PC-3 (cell line): Measurements from ENCODE around the gene SHROOM1. TPM values are rescaled to one million over a fixed set of nuclear protein-coding genes. Genes with fewer than 3 reads are reported as not detected.
"Not testable (repeated sequence)": the region's sequence is repeated elsewhere in the genome, so short reads cannot be mapped to it uniquely, and the experiment has no call there.

Experiments
- ATAC-seq: fragments of 200-7000 bp; cut with Tn5 transposase; 2 replicates; pipeline ENCODE4 v1.9.1; 2020; ENCODE audit warnings: mild to moderate bottlenecking, moderate library complexity
- BruUV-seq: library from RNA; stranded (reverse); fragments of 400-500 nt; replicated peaks from 2 replicates; lab custom pipeline; 2021; lab: Mats Ljungman, UMichigan
- CTCF ChIA-PET: fragments of 300-600 bp; sonication (Branson Sonifier 250); formaldehyde crosslinking; loops from one replicate; lab custom pipeline; 2022; ENCODE audit warnings: antibody characterized with exemption; lab: Charles Lee
- POLR2A ChIA-PET: fragments of 300-600 bp; sonication (Branson Sonifier 250); formaldehyde crosslinking; loops from one replicate; lab custom pipeline; 2022; ENCODE audit warnings: antibody characterized with exemption; ENCODE audit not compliant: unreplicated experiment; lab: Charles Lee
- DNase-seq: peaks from one replicate; pipeline ENCODE4 v3.0.0-alpha.2; 2015
- H2AFZ ChIP-seq: fragments of 300-600 bp; sonication (generic); 2 replicates; pipeline ENCODE4 v1.6.0; 2016; ENCODE audit warnings: antibody characterized with exemption, low read length
- H3F3A ChIP-seq: fragments of 300-600 bp; sonication (generic); one replicate; pipeline ENCODE4 v1.6.0; 2017; ENCODE audit warnings: antibody characterized with exemption, low read length, control low read depth, mild to moderate bottlenecking; ENCODE audit not compliant: unreplicated experiment
- H3K27ac ChIP-seq: fragments of 300-600 bp; sonication (generic); 2 replicates; pipeline ENCODE4 v1.5.1; 2016; ENCODE audit warnings: mild to moderate bottlenecking, low read length
- H3K27me3 ChIP-seq: fragments of 300-600 bp; sonication (generic); 2 replicates; pipeline ENCODE4 v1.6.1; 2016; ENCODE audit warnings: low read length, mixed read lengths
- H3K36me3 ChIP-seq: fragments of 300-600 bp; sonication (generic); 2 replicates; pipeline ENCODE4 v1.6.1; 2016; ENCODE audit warnings: low read depth, mixed run types, low read length, mixed read lengths
- H3K4me1 ChIP-seq: fragments of 300-600 bp; sonication (generic); 2 replicates; pipeline ENCODE4 v1.5.1; 2016; ENCODE audit warnings: low read length; ENCODE audit not compliant: insufficient read depth
- H3K4me2 ChIP-seq: fragments of 300-600 bp; sonication (generic); 2 replicates; pipeline ENCODE4 v1.6.0; 2016; ENCODE audit warnings: low read length
- H3K4me3 ChIP-seq: fragments of 300-600 bp; sonication (generic); 2 replicates; pipeline ENCODE4 v1.5.1; 2016; ENCODE audit warnings: mild to moderate bottlenecking, low read length, mixed read lengths
- H3K79me2 ChIP-seq: fragments of 300-600 bp; sonication (generic); 2 replicates; pipeline ENCODE4 v1.6.1; 2017; ENCODE audit warnings: low read length, mixed read lengths
- H3K9ac ChIP-seq: fragments of 300-600 bp; sonication (generic); 2 replicates; pipeline ENCODE4 v1.6.0; 2016; ENCODE audit warnings: mild to moderate bottlenecking, low read length
- H3K9me2 ChIP-seq: fragments of 300-600 bp; sonication (generic); replicated peaks from 2 replicates; pipeline ENCODE4 v1.6.1; 2016; ENCODE audit warnings: mixed run types, low read length, mixed read lengths
- H3K9me3 ChIP-seq: fragments of 300-600 bp; sonication (generic); 2 replicates; pipeline ENCODE4 v1.6.1; 2016; ENCODE audit warnings: low read length, mixed read lengths
- H4K20me1 ChIP-seq: fragments of 300-600 bp; sonication (generic); 2 replicates; pipeline ENCODE4 v1.6.1; 2016; ENCODE audit warnings: low read length, mixed read lengths
- CTCF ChIP-seq: fragments of 300-600 bp; sonication (generic); conservative IDR thresholded peaks from 2 replicates; pipeline ENCODE4 v1.5.1; 2017; ENCODE audit warnings: antibody characterized with exemption, low read depth, mild to moderate bottlenecking, low read length
- EZH2 ChIP-seq: fragments of 300-600 bp; sonication (generic); IDR thresholded peaks from one replicate; pipeline ENCODE4 v1.6.1; 2017; ENCODE audit warnings: antibody characterized with exemption, mild to moderate bottlenecking, low read length; ENCODE audit not compliant: unreplicated experiment
- EZH2phosphoT487 ChIP-seq: fragments of 300-600 bp; sonication (generic); IDR thresholded peaks from 2 replicates; pipeline ENCODE4 v1.6.1; 2018; ENCODE audit warnings: mild to moderate bottlenecking, antibody characterized with exemption, low read length, borderline replicate concordance
- intact Hi-C: fragments of 100-400 bp; cut with micrococcal nuclease; formaldehyde crosslinking; loops from 2 replicates; pipeline ENCODE4 v1.9.0; 2023
- total RNA-seq: library from RNA; depleted of rRNA; stranded (reverse); fragments of >200 nt; gene quantifications from 2 replicates; pipeline ENCODE4 v1.2.3, GENCODE V29; 2014

The SHROOM1 gene
- total RNA-seq, 1 experiment from 2014 or later, result 13.6 TPM

DNA sequence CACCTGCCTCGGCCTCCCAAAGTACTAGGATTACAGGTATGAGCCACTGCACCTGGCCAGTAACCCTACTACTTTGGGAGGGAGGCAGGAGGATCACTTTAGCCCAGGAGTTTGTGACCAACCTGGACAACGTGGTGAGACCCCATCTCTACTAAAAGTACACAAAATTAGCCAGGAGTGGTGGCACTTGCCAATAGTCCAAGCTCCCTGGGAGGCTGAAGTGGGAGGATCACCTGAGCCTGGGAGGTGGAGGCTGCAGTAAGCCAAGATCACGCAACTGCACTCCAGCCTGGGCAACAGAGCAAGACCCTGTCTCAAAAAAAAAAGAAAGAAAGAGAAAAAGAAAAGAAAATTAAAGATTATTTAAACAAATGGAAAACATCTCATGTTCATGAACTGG is 25.6 kb upstream of the SHROOM1 start:
- Histone ChIP-seq H3K79me2 (no peaks in the 10 kb centered on the region), H3K9me3 (no peaks in the 10 kb centered on the region), H2AFZ (no peak overlapping the region), H3K4me1 (no peaks in the 10 kb centered on the region), H3K9me2 (no peaks in the 10 kb centered on the region), H3K27me3 (no peaks in the 10 kb centered on the region), H4K20me1 (no peaks in the 10 kb centered on the region), H3K27ac (no peak overlapping the region), H3F3A (no peaks in the 10 kb centered on the region), H3K4me2 (no peak overlapping the region), H3K9ac (no peak overlapping the region), H3K4me3 (no peak overlapping the region), H3K36me3 (no peaks in the 10 kb centered on the region)
- DNase-seq (no peak), ATAC-seq (no peak)
- CTCF ChIA-PET, result no interaction called here
- POLR2A ChIA-PET, result no interaction called here
- intact Hi-C loops, result no loop called here
- no TSS peak for BruUV-seq
- TF ChIP-seq EZH2 (no peak), EZH2phosphoT487 (no peak)

- H3K4me3 ChIP-seq, H3K36me3 ChIP-seq, H3K27ac ChIP-seq, H2AFZ ChIP-seq, H3F3A ChIP-seq, POLR2A ChIA-PET, H3K9ac ChIP-seq, H3K79me2 ChIP-seq, H4K20me1 ChIP-seq, ATAC-seq, H3K4me1 ChIP-seq, BruUV-seq, H3K4me2 ChIP-seq, H3K9me2 ChIP-seq, DNase-seq, H3K27me3 ChIP-seq, CTCF ChIA-PET, intact Hi-C loops, H3K9me3 ChIP-seq: not testable (repeated sequence)
Measured at GRCh38 chr5:132854992-132855391, 24.5 kb upstream of the SHROOM1 start.

DNA sequence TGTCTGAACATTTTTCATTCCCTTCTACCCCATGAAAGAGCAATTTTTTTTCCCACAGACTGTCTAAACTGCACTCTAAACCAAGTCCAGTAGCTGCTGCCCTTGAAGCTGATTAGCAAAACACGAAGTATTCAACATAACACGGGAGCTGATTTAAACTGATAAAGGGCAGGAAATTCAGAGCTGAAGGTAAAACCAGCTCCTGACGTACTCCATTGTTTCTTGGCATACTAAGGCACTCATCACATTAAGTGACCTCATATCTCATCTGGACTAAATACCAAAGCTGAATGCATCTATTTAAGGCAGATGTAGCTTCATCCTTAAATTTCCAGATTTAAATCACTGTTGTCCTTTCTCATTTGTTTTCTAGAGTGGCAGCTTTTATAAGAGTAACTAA is 23.9 kb upstream of the SHROOM1 start:
- no peaks in the 10 kb centered on the region for H3K27me3 ChIP-seq
- no peak overlapping the region for H3K27ac ChIP-seq
- no peak for TF ChIP-seq CTCF
- no peak for TF ChIP-seq EZH2phosphoT487
- no peak for TF ChIP-seq EZH2
- ChIA-PET CTCF (interaction anchor here (0.9 kb wide), 1 partner anchor 180 kb away, joined by 3 read pairs; no protein-coding TSS in a partner anchor), POLR2A (no interaction called here)
- H3K4me2 ChIP-seq, result no peak overlapping the region
- H3K9me3 ChIP-seq, result no peaks in the 10 kb centered on the region
- H3F3A ChIP-seq, result no peaks in the 10 kb centered on the region
- no peak overlapping the region for H3K4me3 ChIP-seq
- DNase-seq, result no peak
- H3K36me3 ChIP-seq, result no peaks in the 10 kb centered on the region
- H3K4me1 ChIP-seq, result no peaks in the 10 kb centered on the region
- intact Hi-C loops, result no loop called here
- no peaks in the 10 kb centered on the region for H3K9me2 ChIP-seq
- no peaks in the 10 kb centered on the region for H3K79me2 ChIP-seq
- H2AFZ ChIP-seq, result no peak overlapping the region
- no peak for ATAC-seq
- H3K9ac ChIP-seq, result no peak overlapping the region
- no TSS peak for BruUV-seq
- no peaks in the 10 kb centered on the region for H4K20me1 ChIP-seq

DNA sequence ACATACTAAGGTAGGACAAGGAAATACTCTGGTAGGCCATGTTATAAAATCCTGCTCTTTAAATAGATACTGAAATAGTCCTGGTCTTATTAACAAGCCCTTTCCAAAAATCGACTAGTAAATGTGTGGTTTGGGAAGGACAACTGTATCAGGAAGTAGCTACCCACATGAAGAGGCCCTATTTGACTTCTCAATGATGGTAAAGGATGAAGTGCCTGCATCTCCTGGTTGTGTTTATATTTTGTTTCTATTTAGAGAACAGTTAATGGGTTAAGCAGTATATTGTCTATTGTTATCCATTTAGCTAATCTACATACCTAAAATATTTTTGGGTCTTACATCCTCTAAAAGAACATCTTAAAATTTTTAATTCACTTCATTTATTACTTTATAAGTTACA is 23.3 kb upstream of the SHROOM1 start:
- DNase-seq (no peak), ATAC-seq (no peak)
- no peaks in the 10 kb centered on the region for H3K4me1 ChIP-seq
- intact Hi-C loops, result no loop called here
- no peaks in the 10 kb centered on the region for H3K9me3 ChIP-seq
- no peaks in the 10 kb centered on the region for H3K9me2 ChIP-seq
- H3K4me3 ChIP-seq, result no peak overlapping the region
- ChIA-PET POLR2A (no interaction called here), CTCF (interaction anchor here (0.7 to 0.9 kb wide), 2 partner anchors 179 to 353 kb away, joined by 3 read pairs; no protein-coding TSS in a partner anchor)
- H3K9ac ChIP-seq, result no peak overlapping the region
- no peak overlapping the region for H3K4me2 ChIP-seq
- no peaks in the 10 kb centered on the region for H3K36me3 ChIP-seq
- TF ChIP-seq EZH2phosphoT487, result no peak
- TF ChIP-seq CTCF, result no peak
- TF ChIP-seq EZH2, result no peak
- no peaks in the 10 kb centered on the region for H3K79me2 ChIP-seq
- H2AFZ ChIP-seq, result no peak overlapping the region
- no peaks in the 10 kb centered on the region for H4K20me1 ChIP-seq
- no TSS peak for BruUV-seq
- no peak overlapping the region for H3K27ac ChIP-seq
- H3F3A ChIP-seq, result no peaks in the 10 kb centered on the region
- no peaks in the 10 kb centered on the region for H3K27me3 ChIP-seq
